Measurements from ENCODE around the gene FPR2. TPM values are rescaled to one million over a fixed set of nuclear protein-coding genes. Genes with fewer than 3 reads are reported as not detected.

The FPR2 gene
- total and polyA plus RNA-seq, 9 of the 15 experiments (the other 6 are each of a cell fraction or from before 2014, with no cell fraction given): 0.03 to 0.15 (median 0.07) TPM; not detected in 6

GRCh38 chr19:51786646-51787494, 25.9 kb downstream of the FPR2 start (continued):
- TF ChIP-seq NFE2L1 (tag; IDR thresholded peaks at IDR 0.05; ENCODE audit: borderline replicate concordance, low read depth) (peak; percentile 82), TBP (optimal IDR thresholded peaks at IDR 0.05; ENCODE audit: low read depth, low read length) (no peak), ZNF354B (CRISPR knock-in tag; IDR thresholded peaks at IDR 0.05) (peak; percentile 90), L3MBTL2 (IDR thresholded peaks at IDR 0.05) (no peak), WHSC1 (IDR thresholded peaks at IDR 0.05; ENCODE audit: low read length) (no peak), SAFB (IDR thresholded peaks at IDR 0.05; ENCODE audit: borderline replicate concordance, low read depth, low read length) (no peak), POLR2A (conservative IDR thresholded peaks at IDR 0.05) (no peak), CGGBP1 (CRISPR knock-in tag; IDR thresholded peaks at IDR 0.05) (no peak), GTF2E2 (tag; IDR thresholded peaks at IDR 0.05) (peak; percentile 84; the same call in 1 of the 2 replicates), MIER1 (IDR thresholded peaks at IDR 0.05; ENCODE audit: low read depth) (no peak), PCBP1 (IDR thresholded peaks at IDR 0.05; ENCODE audit: low read depth, low read length, poor library complexity, severe bottlenecking) (no peak), ZBTB1 (CRISPR knock-in tag; IDR thresholded peaks at IDR 0.05; ENCODE audit: borderline replicate concordance, low read depth) (no peak), ID3 (CRISPR knock-in tag; IDR thresholded peaks at IDR 0.05) (peak; percentile 86), ID3 (tag; IDR thresholded peaks at IDR 0.05) (peak; percentile 96)
- TF ChIP-seq, protein P1, sequence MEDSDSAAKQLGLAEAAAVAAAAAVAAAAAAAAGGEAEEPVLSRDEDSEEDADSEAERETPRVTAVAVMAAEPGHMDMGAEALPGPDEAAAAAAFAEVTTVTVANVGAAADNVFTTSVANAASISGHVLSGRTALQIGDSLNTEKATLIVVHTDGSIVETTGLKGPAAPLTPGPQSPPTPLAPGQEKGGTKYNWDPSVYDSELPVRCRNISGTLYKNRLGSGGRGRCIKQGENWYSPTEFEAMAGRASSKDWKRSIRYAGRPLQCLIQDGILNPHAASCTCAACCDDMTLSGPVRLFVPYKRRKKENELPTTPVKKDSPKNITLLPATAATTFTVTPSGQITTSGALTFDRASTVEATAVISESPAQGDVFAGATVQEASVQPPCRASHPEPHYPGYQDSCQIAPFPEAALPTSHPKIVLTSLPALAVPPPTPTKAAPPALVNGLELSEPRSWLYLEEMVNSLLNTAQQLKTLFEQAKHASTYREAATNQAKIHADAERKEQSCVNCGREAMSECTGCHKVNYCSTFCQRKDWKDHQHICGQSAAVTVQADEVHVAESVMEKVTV (CRISPR knock-in tag; IDR thresholded peaks at IDR 0.05): peak; percentile 58
- TF ChIP-seq, protein P2, sequence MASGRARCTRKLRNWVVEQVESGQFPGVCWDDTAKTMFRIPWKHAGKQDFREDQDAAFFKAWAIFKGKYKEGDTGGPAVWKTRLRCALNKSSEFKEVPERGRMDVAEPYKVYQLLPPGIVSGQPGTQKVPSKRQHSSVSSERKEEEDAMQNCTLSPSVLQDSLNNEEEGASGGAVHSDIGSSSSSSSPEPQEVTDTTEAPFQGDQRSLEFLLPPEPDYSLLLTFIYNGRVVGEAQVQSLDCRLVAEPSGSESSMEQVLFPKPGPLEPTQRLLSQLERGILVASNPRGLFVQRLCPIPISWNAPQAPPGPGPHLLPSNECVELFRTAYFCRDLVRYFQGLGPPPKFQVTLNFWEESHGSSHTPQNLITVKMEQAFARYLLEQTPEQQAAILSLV (tag; IDR thresholded peaks at IDR 0.05): peak; percentile 95
- TF ChIP-seq, protein P3, sequence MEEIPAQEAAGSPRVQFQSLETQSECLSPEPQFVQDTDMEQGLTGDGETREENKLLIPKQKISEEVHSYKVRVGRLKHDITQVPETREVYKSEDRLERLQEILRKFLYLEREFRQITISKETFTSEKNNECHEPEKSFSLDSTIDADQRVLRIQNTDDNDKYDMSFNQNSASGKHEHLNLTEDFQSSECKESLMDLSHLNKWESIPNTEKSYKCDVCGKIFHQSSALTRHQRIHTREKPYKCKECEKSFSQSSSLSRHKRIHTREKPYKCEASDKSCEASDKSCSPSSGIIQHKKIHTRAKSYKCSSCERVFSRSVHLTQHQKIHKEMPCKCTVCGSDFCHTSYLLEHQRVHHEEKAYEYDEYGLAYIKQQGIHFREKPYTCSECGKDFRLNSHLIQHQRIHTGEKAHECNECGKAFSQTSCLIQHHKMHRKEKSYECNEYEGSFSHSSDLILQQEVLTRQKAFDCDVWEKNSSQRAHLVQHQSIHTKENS (CRISPR knock-in tag; IDR thresholded peaks at IDR 0.05): peak; percentile 88
- TF ChIP-seq, protein P4, sequence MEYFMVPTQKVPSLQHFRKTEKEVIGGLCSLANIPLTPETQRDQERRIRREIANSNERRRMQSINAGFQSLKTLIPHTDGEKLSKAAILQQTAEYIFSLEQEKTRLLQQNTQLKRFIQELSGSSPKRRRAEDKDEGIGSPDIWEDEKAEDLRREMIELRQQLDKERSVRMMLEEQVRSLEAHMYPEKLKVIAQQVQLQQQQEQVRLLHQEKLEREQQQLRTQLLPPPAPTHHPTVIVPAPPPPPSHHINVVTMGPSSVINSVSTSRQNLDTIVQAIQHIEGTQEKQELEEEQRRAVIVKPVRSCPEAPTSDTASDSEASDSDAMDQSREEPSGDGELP (CRISPR knock-in tag; IDR thresholded peaks at IDR 0.05; ENCODE audit: borderline replicate concordance): no peak
- TF ChIP-seq, protein P5, sequence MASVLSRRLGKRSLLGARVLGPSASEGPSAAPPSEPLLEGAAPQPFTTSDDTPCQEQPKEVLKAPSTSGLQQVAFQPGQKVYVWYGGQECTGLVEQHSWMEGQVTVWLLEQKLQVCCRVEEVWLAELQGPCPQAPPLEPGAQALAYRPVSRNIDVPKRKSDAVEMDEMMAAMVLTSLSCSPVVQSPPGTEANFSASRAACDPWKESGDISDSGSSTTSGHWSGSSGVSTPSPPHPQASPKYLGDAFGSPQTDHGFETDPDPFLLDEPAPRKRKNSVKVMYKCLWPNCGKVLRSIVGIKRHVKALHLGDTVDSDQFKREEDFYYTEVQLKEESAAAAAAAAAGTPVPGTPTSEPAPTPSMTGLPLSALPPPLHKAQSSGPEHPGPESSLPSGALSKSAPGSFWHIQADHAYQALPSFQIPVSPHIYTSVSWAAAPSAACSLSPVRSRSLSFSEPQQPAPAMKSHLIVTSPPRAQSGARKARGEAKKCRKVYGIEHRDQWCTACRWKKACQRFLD (CRISPR knock-in tag; IDR thresholded peaks at IDR 0.05): peak; percentile 99

All from K562 (cell line).